ENCODE measurements around the gene ZNF785.
"Not testable (repeated sequence)": the region's sequence is repeated elsewhere in the genome, so short reads cannot be mapped to it uniquely, and the experiment has no call there.

Gene ZNF785

DNA sequence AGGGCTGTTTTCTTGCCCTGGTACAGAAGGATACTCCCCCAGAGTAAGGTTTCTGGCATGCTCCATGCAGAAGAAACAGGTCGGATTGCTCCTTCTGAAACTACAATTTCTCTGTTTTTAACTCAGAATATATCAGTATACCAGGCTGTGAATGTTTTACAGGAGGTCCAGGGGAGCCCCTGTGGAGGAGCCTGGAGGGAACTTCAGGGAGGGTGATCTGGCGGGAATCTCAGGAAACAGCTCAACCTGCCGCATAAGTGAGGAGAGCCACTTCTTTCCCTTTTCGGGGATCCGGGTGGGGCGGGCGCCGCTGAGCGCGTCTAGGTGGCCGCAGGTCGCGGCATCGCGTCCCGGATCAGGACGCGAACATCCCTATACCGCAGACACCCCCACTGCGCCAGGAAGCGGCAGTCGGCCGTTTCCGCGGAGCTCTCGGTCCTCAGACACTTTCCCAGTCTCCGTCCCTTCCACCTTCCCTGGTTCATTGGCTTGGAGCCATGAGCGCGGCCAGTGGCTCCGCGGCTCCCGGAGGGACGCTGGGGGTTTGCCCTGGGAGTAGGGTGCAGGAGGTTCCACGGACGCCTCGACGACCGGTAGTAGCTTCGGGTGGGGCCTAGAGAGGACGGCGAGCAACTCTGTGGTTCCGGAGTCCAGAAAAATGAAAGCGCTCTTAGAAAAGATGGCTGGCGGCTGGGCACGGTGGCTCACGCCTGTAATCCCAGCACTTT is 24.2 kb downstream of the ZNF785 start:
- no peak for FAIRE-seq

DNA sequence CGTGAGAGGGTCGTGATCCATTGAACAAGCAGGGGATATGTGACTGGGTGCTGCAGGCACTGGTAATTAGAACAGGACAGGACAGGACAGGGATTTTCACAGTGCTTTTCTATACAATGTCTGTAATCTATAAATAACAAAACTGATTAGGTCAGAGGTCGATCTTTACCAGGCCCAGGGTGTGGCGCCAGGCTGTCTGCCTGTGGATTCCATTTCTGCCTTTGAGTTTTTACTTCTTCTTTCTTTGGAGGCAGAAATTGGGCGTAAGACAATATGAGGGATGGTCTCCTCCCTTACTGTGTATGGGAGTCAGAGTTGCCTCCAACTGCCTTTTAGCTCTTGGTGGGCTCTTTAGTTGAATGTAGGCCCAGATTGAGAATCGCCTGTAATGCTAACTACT is 25.8 kb downstream of the ZNF785 start:
- FAIRE-seq, result no peak

DNA sequence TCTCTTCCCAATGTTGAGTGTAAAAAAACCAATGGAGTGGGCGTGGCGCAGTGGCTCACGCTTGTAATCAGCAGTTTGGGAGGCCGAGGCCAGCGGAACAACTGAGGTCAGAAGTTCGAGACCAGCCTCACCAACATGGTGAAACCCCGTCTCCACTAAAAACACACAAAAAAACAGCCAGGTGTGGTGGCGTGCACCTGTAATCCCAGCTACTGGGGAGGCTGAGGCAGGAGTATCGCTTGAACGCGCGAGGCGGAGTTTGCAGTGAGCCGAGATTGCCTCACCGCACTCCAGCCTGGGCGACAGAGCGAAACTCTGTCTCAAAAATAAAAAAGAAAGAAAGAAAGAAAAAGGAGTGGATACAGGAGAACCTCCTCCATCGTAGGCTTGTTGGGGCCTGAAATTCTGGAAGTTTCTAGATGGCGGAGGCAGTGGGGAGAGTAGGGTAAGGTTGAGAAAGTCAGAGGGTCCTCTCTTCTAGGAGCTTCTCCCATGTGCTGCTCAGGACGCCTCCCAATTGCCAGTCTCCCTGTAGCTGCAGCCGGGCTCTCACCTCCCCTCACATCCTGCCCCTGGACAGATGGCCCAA is 26.6 kb downstream of the ZNF785 start:
- no peak for FAIRE-seq

- FAIRE-seq, result peak; percentile 98
Observed at GRCh38 chr16:30557957-30558788, 27.3 kb downstream of the ZNF785 start, which contains the start of gene ZNF764. TSS of gene ZNF764 (minus strand) at chr16:30558374. CDS start at chr16:30558182, 192 bp downstream.

DNA sequence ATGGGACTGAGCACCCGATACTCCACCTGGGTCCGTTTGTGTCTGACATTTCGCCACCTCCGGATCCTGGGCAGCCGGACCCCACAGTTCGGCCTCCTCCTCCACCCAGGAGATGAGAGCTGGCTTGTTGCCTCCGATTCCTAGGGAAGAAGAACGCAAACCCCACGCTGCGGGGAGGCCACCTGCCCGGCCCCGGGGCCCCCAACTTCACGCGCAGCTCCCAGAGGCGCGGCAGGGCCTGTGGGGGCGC is 27.9 kb downstream of the ZNF785 start:
- FAIRE-seq, result no peak

GRCh38 chr16:30556125-30556473 is 29.4 kb downstream of the ZNF785 start:
- no peak for FAIRE-seq

GRCh38 chr16:30555315-30556124 is 30.0 kb downstream of the ZNF785 start:
- FAIRE-seq, result no peak

DNA sequence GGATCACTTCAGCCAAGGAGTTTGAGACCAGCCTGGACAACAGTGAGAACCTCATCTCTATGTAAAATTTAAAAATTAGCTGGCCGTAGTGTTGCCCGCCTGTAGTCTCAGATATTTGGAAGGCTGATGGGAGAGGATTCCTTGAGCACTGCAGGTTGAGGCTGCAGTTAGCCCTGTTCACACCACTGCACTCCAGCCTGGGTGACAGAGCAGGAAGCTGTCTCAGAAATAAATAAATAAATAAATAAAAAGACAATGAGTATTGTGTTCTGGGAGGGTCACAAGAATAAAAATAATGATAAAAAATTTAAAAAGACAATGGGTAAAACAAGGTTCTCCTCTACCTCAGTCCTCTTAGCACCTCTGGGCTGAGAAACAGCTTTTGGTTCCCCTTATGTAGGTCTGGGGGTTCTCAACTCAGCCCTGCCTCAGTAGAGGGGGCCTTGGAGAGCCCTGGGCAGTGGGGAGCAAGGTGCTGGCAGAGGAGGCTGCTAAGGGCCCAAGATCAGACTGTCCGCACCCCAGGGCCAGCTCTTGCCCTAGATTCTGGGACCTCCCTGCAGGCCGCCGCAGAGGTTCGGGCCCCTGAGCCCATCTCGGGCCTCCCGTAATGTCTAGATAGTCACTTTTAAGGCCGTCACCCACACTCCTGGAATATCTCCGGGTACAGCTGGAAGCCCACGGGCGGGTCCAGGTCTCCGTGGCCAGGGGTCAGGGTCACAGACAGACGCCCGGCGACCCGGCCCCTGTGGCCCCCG is 30.8 kb downstream of the ZNF785 start:
- no peak for FAIRE-seq

DNA sequence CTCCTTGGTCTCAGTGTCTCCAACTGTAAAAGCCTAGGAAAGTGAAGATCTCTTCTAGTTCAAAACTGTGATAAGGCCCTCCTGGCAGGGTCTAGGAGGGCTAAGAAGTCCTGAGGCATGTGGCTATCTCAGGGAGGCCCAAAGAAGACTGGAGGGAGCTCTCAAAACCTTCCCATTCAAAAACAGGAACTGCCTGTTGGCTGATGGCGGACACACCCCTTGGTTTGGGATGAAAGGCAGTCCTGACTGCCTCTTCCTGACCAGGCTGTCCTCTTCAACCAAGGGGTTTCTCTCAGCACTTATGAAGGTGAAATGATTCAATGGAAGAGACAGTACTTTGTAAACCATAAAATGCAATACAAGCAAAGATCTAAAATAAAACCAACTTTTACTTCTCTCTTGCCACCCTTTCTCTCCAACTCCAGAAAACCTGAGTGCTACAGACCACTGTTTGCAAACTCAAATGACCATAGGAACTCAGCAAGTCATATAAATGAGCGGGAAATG is 32.1 kb downstream of the ZNF785 start:
- FAIRE-seq, result no peak

DNA sequence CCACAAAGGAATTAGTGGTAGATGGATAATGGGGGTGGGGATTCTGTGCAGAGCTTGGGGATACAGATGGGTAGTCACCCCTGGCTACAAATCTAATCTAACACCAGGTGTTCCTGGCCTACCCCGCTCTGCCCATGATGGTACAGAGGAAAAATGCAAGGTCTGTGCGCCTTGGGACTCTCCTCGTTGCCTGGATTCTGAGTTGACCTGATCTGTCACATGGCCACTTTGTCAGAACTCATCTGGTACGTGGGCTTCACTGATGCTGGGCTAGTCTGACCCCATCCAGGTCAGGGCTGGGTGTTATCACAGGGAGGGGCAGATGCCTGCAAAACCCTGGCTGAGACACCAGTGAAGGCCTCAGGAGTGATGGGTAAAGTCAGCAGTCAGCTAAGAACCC is 32.5 kb downstream of the ZNF785 start:
- no peak for FAIRE-seq

- FAIRE-seq, result no peak
Observed at GRCh38 chr16:30551781-30552180, 33.7 kb downstream of the ZNF785 start.

DNA sequence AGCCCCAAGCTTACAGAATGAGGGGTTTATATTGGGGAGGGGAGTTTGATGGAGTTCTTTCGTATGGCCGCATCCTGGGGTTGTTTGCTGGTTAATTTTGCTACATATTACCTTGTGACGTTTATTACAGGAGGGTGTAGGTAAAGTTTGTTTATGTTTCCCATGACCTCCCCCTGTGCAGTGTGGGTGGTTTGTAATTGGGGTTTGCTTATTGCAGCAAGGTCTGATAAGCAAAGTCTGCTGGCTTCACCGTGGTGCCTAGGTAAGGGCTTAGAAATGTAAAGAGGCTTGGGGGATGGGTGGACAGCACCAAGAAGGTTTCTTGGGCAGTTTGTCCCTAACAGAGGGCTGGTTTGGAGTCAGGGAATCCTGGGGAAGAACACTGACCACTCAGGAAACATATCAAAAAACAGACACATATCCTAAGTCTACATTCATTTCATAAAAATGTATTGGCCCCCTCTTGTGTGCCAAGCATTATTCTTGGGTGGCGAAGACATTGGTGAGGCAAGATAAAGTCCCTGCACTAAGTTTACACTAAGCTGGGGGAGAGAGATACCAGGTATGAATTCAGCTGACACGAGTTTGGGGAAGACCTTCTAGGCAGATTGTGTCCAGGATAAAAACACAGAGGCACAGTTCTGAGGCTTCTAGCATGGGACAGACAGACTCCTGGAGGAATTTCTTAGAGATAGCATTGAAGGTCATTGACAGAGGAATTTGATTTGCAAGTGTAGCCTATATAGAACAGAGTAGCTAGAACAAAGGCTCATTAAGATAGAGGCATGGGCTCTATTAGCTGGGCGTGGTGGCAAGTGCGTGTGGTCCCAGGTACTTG is 36.9 kb downstream of the ZNF785 start:
- FAIRE-seq, result no peak

DNA sequence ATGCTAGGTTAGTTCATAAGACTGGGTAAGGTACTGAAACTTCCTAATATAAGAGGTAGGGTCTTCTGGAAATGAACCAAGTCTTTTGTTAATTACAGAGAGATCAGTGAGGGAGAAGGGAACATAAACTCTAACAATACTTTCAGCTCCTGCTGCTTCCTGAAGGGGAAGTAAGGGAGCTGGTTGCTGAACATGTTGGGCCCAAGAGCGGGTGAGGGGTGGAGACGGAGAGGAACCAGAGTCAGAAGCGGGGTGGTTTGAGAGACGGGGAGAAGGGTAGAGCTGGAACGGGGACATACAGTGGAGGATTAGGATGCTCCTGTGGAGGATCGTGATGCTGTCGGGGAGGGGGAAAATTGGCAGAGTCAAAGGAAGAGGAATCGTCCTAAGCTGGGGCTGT is 39.4 kb downstream of the ZNF785 start:
- no peak for FAIRE-seq

GRCh38 chr16:30543067-30543466 is 42.4 kb downstream of the ZNF785 start:
- FAIRE-seq, result no peak

DNA sequence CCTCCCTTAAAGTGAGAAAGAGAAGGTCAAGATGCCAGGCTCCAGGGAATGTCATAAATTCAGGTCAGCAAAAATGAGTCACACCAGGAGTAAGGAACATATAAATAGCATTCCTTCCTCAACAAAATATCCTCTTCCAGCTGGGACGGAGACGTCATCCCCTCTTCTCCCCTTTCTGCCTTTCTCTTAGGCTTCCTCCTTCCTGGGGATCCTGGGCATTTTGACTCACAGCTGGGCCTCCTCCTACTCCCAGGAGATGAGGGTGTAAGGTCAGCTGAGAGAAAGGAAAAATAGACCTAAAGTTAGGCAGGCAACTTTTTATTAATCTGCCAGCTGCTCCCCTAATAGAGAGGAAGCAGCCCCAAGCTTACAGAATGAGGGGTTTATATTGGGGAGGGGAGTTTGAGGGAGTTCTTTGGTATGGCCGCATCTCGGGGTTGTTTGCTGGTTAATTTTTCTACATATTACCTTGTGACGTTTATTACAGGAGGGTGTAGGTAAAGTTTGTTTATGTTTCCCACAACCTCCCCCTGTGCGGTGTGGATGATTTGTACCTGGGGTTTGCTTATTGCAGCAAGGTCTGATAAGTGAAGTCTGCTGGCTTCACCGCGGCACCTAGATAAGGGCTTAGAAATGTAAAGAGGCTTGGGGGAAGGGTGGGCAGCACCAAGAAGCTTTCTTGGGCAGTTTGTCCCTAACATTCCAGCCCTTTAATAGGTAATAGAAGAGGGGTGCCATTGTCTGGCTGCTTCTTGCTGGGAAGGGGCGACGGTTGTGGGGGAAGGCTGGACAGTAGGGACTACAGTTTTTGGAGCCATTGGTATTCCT is 43.8 kb downstream of the ZNF785 start:
- no peak for FAIRE-seq

DNA sequence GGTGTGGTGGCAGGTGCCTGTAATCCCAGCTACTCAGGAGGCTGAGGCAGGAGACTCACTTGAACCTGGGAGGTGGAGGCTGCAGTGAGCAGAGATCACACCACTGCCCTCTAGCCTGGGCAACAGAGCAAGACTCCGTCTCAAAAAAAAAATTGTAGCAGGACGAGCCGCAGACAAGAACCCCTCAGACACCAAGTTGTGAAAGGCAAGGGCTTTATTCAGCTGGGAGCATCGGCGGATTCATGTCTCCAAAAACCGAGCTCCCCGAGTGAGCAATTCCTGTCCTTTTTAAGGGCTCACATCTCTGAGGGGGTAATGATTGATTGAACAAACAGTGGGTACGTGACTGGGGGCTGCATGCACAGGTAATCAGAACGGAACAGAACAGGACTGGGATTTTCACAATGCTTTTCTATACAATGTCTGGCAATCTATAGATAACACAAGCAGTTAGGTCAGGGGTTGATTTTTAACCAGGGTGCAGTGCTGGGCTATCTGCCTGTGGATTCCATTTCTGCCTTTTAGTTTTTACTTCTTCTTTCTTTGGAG is 44.5 kb downstream of the ZNF785 start:
- FAIRE-seq, result not testable (repeated sequence)

DNA sequence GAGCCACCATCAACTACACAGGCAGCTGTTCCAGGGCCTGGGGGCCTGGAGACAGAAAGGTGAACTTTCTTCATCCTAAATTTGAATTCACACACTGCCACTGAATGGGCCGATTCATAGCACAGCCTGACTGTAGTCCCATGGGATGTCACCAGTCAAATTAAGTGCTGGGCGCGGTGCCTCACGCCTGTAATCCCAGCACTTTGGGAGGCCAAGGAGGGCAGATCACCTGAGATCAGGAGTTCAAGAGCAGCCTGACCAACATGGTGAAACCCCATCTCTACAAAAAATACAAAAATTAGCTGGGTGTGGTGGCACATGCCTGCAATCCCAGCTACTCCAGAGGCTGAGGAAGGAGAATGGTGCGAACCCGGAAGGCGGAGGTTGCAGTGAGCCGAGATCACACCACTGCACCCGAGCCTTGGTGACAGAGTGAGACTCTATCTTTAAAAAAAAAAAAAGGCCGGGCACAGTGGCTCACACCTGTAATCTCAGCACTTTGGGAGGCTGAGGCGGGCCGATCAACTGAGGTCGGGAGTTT is 45.4 kb downstream of the ZNF785 start:
- FAIRE-seq, result not testable (repeated sequence)

DNA sequence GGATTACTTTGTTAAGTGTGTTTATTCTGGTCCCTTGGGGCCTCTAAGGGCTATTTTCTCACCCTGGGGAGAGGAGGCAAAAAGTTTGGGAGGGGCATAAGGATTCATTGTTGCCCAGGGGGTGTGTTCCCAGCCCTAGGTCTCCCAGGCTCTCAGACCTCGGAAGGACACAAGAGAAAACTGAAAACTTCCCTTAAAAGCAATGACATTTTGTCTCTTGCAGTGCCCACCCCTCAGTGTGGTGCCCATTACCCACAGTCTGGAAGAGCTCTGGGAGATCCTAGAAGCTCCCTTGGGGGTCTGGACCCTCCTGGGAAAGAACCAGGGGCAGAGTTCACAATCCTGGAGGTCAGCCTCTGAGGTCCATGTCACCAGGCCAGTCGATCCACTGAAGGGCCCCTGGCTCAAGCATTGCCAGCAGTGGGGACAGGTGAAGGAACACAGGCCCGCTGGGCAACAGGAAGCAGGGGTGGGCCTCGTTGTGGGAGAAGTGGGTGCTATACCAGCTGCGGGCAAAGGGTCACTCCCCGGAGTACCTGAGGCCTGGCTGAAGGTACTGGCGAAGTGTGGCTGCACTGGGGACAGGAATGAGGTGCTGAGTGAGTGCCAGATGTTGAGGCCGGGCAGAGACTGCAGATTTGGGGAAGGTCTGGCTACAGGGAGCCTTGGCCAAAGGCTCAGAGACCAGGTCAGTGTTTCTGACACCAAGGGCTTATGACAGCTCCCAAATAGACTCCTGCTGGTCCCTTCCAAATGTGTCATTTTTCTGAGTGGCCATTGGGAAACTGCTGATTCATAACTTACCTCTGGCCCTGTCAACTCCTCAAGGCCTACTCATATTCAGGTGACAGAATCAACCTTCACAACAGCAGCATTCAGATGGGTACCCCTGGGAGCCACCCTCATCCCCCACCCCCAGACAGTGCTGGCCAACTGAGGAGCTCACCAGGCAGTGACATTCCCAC is 46.2 kb downstream of the ZNF785 start:
- FAIRE-seq, result no peak

Measured in A204.1 (cell line).